Measurements from ENCODE around the gene CREB5. TPM values are rescaled to one million over a fixed set of nuclear protein-coding genes. Genes with fewer than 3 reads are reported as not detected.

CREB5 gene
- total RNA-seq, 1 experiment from 2014 or later: 2.1 TPM

- no peak overlapping the region for H3K4me2 ChIP-seq
- H3K4me3 ChIP-seq: no peak overlapping the region
- TF ChIP-seq EZH2 (IDR thresholded peaks at IDR 0.05; ENCODE audit: low read depth) (no peak), CTCF (conservative IDR thresholded peaks at IDR 0.05) (no peak)
- CTCF ChIA-PET: no interaction called here
- no peak for DNase-seq
- intact Hi-C loops (cut with micrococcal nuclease; ENCODE audit: unreplicated experiment): loop anchor here (2.0 kb wide), 1 partner anchor 74 kb away; no protein-coding TSS in a partner anchor
- H3K79me2 ChIP-seq (ENCODE audit: low read depth): no peaks in the 10 kb centered on the region
- POLR2A ChIA-PET (ENCODE audit: unreplicated experiment): no interaction called here
- H3K36me3 ChIP-seq (ENCODE audit: low read depth): no peaks in the 10 kb centered on the region
- H3K27ac ChIP-seq: no peak overlapping the region
- H3K9me2 ChIP-seq (ENCODE audit: insufficient read depth): no peaks in the 10 kb centered on the region
- H3K4me1 ChIP-seq (replicated peaks; ENCODE audit: insufficient read depth): peaks cover 5% of the 10 kb centered on the region; the same call in 1 of the 2 replicates
- no TSS peak for BruUV-seq (replicated peaks)
- no peak overlapping the region for H2AFZ ChIP-seq
- no peaks in the 10 kb centered on the region for H3F3A ChIP-seq (ENCODE audit: insufficient read depth, low read depth)
- H3K27me3 ChIP-seq (ENCODE audit: insufficient read depth, low read depth): no peaks in the 10 kb centered on the region
- H3K9me3 ChIP-seq (ENCODE audit: insufficient read depth, low read depth): no peaks in the 10 kb centered on the region
- H4K20me1 ChIP-seq (ENCODE audit: insufficient read depth): no peaks in the 10 kb centered on the region
These were observed 295.0 kb downstream of the CREB5 start for GRCh38 chr7:28707291-28707690.

GRCh38 chr7:28708033-28708951 is 296.0 kb downstream of the CREB5 start:
- TF ChIP-seq CTCF (conservative IDR thresholded peaks at IDR 0.05) (no peak), EZH2 (IDR thresholded peaks at IDR 0.05; ENCODE audit: low read depth) (no peak)

GRCh38 chr7:28709748-28710147 is 297.4 kb downstream of the CREB5 start:
- no peaks in the 10 kb centered on the region for H3K27me3 ChIP-seq (ENCODE audit: insufficient read depth, low read depth)
- ChIA-PET POLR2A (ENCODE audit: unreplicated experiment) (no interaction called here), CTCF (no interaction called here)
- no peaks in the 10 kb centered on the region for H4K20me1 ChIP-seq (ENCODE audit: insufficient read depth)
- no peak overlapping the region for H3K4me2 ChIP-seq
- no peak for DNase-seq
- no peaks in the 10 kb centered on the region for H3K9me2 ChIP-seq (ENCODE audit: insufficient read depth)
- peaks cover 5% of the 10 kb centered on the region; the same call in 1 of the 2 replicates for H3K4me1 ChIP-seq (replicated peaks; ENCODE audit: insufficient read depth)
- H3K9me3 ChIP-seq (ENCODE audit: insufficient read depth, low read depth): no peaks in the 10 kb centered on the region
- no peak overlapping the region for H3K27ac ChIP-seq
- H3F3A ChIP-seq (ENCODE audit: insufficient read depth, low read depth): no peaks in the 10 kb centered on the region
- intact Hi-C loops (cut with micrococcal nuclease; ENCODE audit: unreplicated experiment): no loop called here
- TF ChIP-seq EZH2 (IDR thresholded peaks at IDR 0.05; ENCODE audit: low read depth): no peak
- TF ChIP-seq CTCF (conservative IDR thresholded peaks at IDR 0.05): no peak
- no peaks in the 10 kb centered on the region for H3K79me2 ChIP-seq (ENCODE audit: low read depth)
- H3K36me3 ChIP-seq (ENCODE audit: low read depth): no peaks in the 10 kb centered on the region
- no TSS peak for BruUV-seq (replicated peaks)
- H2AFZ ChIP-seq: no peak overlapping the region
- no peak overlapping the region for H3K4me3 ChIP-seq

More at GRCh38 chr7:28708033-28708951, 296.0 kb downstream of the CREB5 start:
- Histone ChIP-seq H3K9me2 (ENCODE audit: insufficient read depth) (no peaks in the 10 kb centered on the region), H3K4me1 (replicated peaks; ENCODE audit: insufficient read depth) (peaks cover 5% of the 10 kb centered on the region; the same call in 1 of the 2 replicates), H3K4me2 (peak overlapping the region; percentile 3; the same call in 1 of the 2 replicates), H3F3A (ENCODE audit: insufficient read depth, low read depth) (no peaks in the 10 kb centered on the region), H3K9me3 (ENCODE audit: insufficient read depth, low read depth) (no peaks in the 10 kb centered on the region), H3K27me3 (ENCODE audit: insufficient read depth, low read depth) (no peaks in the 10 kb centered on the region), H2AFZ (no peak overlapping the region), H3K27ac (no peak overlapping the region), H4K20me1 (ENCODE audit: insufficient read depth) (no peaks in the 10 kb centered on the region), H3K36me3 (ENCODE audit: low read depth) (no peaks in the 10 kb centered on the region), H3K79me2 (ENCODE audit: low read depth) (no peaks in the 10 kb centered on the region), H3K4me3 (no peak overlapping the region)
- no TSS peak for BruUV-seq (replicated peaks)
- DNase-seq: peak in 1 of 2 experiments; percentile 48
- intact Hi-C loops (cut with micrococcal nuclease; ENCODE audit: unreplicated experiment): no loop called here
- ChIA-PET CTCF (no interaction called here), POLR2A (ENCODE audit: unreplicated experiment) (no interaction called here)
